Loucy (cell line): ENCODE measurements around the gene CCL20.

Experiments used
- H2AFZ ChIP-seq: fragments of 200-600 bp; sonication (generic); 2 replicates; pipeline ENCODE4 v1.6.0; 2016; ENCODE audit warnings: antibody characterized with exemption, mild to moderate bottlenecking, low read length, moderate library complexity
- H3F3A ChIP-seq: fragments of 200-600 bp; 2 replicates; pipeline ENCODE4 v1.6.0; 2016; ENCODE audit warnings: antibody characterized with exemption, low read depth, mild to moderate bottlenecking
- H3K27me3 ChIP-seq: fragments of 200-600 bp; sonication (generic); 2 replicates; pipeline ENCODE4 v1.6.1; 2014; ENCODE audit warnings: low read length, mild to moderate bottlenecking; ENCODE audit not compliant: insufficient read depth, poor library complexity, severe bottlenecking
- H3K36me3 ChIP-seq: fragments of 200-600 bp; sonication (generic); 2 replicates; pipeline ENCODE4 v1.6.1; 2016; ENCODE audit warnings: low read length; ENCODE audit not compliant: insufficient read depth
- H3K4me1 ChIP-seq: fragments of 200-600 bp; sonication (generic); 2 replicates; pipeline ENCODE4 v1.5.1; 2014; ENCODE audit warnings: low read length, mild to moderate bottlenecking; ENCODE audit not compliant: insufficient read depth, poor library complexity, severe bottlenecking
- H3K4me2 ChIP-seq: fragments of 200-600 bp; sonication (generic); 2 replicates; pipeline ENCODE4 v1.6.0; 2014; ENCODE audit warnings: antibody characterized with exemption, low read length, low read depth, mild to moderate bottlenecking; ENCODE audit not compliant: poor library complexity, severe bottlenecking
- H3K4me3 ChIP-seq: fragments of 200-600 bp; sonication (generic); 2 replicates; pipeline ENCODE4 v1.5.1; 2014; ENCODE audit warnings: low read length, mild to moderate bottlenecking, mixed read lengths; ENCODE audit not compliant: poor library complexity, severe bottlenecking
- H3K79me2 ChIP-seq: fragments of 200-600 bp; sonication (generic); 2 replicates; pipeline ENCODE4 v1.6.1; 2014; ENCODE audit warnings: low read length; ENCODE audit not compliant: insufficient read depth
- H3K9ac ChIP-seq: fragments of 200-600 bp; sonication (generic); 2 replicates; pipeline ENCODE4 v1.6.0; 2014; ENCODE audit warnings: mild to moderate bottlenecking, low read depth, low read length, moderate library complexity; ENCODE audit not compliant: poor library complexity, severe bottlenecking
- H3K9me2 ChIP-seq: fragments of 200-600 bp; sonication (generic); replicated peaks from 2 replicates; pipeline ENCODE4 v1.6.1; 2016; ENCODE audit warnings: low read depth, low read length, mixed read lengths
- H3K9me3 ChIP-seq: fragments of 200-600 bp; sonication (generic); 2 replicates; pipeline ENCODE4 v1.6.1; 2014; ENCODE audit warnings: mild to moderate bottlenecking, antibody characterized with exemption, low read length, low read depth; ENCODE audit not compliant: insufficient read depth
- H4K20me1 ChIP-seq: fragments of 200-600 bp; sonication (generic); 2 replicates; pipeline ENCODE4 v1.6.0; 2014; ENCODE audit warnings: antibody characterized with exemption, low read length, mild to moderate bottlenecking; ENCODE audit not compliant: insufficient read depth, poor library complexity, severe bottlenecking
- CTCF ChIP-seq: fragments of 200-600 bp; sonication (generic); conservative IDR thresholded peaks from 2 replicates; pipeline ENCODE4 v1.5.1; 2014; ENCODE audit warnings: mild to moderate bottlenecking, antibody characterized with exemption, low read length
- EZH2phosphoT487 ChIP-seq: fragments of 200-600 bp; IDR thresholded peaks from 2 replicates; pipeline ENCODE4 v1.6.1; 2018; ENCODE audit warnings: antibody characterized with exemption, mild to moderate bottlenecking, moderate library complexity, borderline replicate concordance

The CCL20 gene

GRCh38 chr2:227774011-227774624 lies 39.5 kb upstream of the CCL20 start:
- no peak overlapping the region for H2AFZ ChIP-seq
- H3K27me3 ChIP-seq: no peaks in the 10 kb centered on the region
- H3K9me2 ChIP-seq: no peaks in the 10 kb centered on the region
- no peak overlapping the region for H3K4me2 ChIP-seq
- TF ChIP-seq CTCF: peak; percentile 33; the same call in 1 of the 2 replicates
- no peak for TF ChIP-seq EZH2phosphoT487
- H4K20me1 ChIP-seq: no peaks in the 10 kb centered on the region
- H3K36me3 ChIP-seq: no peaks in the 10 kb centered on the region
- no peaks in the 10 kb centered on the region for H3F3A ChIP-seq
- no peaks in the 10 kb centered on the region for H3K79me2 ChIP-seq
- no peak overlapping the region for H3K4me3 ChIP-seq
- no peaks in the 10 kb centered on the region for H3K4me1 ChIP-seq
- H3K9ac ChIP-seq: no peak overlapping the region
- no peaks in the 10 kb centered on the region for H3K9me3 ChIP-seq

- no peak overlapping the region for H3K4me3 ChIP-seq
- no peaks in the 10 kb centered on the region for H3K79me2 ChIP-seq
- H3K9me2 ChIP-seq: no peaks in the 10 kb centered on the region
- no peaks in the 10 kb centered on the region for H3K4me1 ChIP-seq
- H3K9me3 ChIP-seq: no peaks in the 10 kb centered on the region
- H2AFZ ChIP-seq: no peak overlapping the region
- no peak overlapping the region for H3K9ac ChIP-seq
- H3K4me2 ChIP-seq: no peak overlapping the region
- H3K36me3 ChIP-seq: no peaks in the 10 kb centered on the region
- no peaks in the 10 kb centered on the region for H4K20me1 ChIP-seq
- H3F3A ChIP-seq: no peaks in the 10 kb centered on the region
- no peaks in the 10 kb centered on the region for H3K27me3 ChIP-seq
- TF ChIP-seq EZH2phosphoT487: no peak
- TF ChIP-seq CTCF: no peak
These were observed 38.5 kb upstream of the CCL20 start for GRCh38 chr2:227774895-227775842.

GRCh38 chr2:227780981-227781615 lies 32.5 kb upstream of the CCL20 start:
- H3K9ac ChIP-seq: no peak overlapping the region
- no peak overlapping the region for H3K4me2 ChIP-seq
- H2AFZ ChIP-seq: no peak overlapping the region
- no peak overlapping the region for H3K4me3 ChIP-seq
- H3K36me3 ChIP-seq: no peaks in the 10 kb centered on the region
- no peaks in the 10 kb centered on the region for H3K4me1 ChIP-seq
- no peaks in the 10 kb centered on the region for H3K79me2 ChIP-seq
- no peaks in the 10 kb centered on the region for H3K27me3 ChIP-seq
- H4K20me1 ChIP-seq: no peaks in the 10 kb centered on the region
- H3K9me2 ChIP-seq: no peaks in the 10 kb centered on the region
- no peaks in the 10 kb centered on the region for H3K9me3 ChIP-seq
- TF ChIP-seq EZH2phosphoT487 (no peak), CTCF (no peak)
- no peaks in the 10 kb centered on the region for H3F3A ChIP-seq
